Measurements from ENCODE around the gene FRK.

DNA sequence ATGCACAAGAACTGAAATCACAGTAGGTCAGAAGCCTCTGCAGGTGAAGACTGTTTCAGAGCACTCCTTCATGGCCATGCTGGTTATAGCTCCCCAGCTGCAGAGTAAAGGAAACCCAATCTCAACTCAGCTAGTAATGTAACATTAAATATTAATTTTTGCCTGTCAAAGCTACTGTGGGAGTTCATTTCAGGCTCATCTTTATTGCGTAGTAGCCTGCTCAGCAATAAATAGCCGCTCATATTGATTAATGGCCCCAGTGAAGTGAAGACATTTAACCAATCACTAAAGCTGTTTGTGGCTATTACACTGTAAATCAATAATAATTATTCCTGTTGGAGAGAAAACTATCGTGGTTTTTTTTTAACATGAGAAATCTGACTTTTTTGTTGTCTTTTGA lies 101.7 kb downstream of the FRK start:
- TF ChIP-seq EP300 (IDR thresholded peaks at IDR 0.05) (no peak), POLR2A (IDR thresholded peaks at IDR 0.05) (no peak)
- TF ChIP-seq, protein P1, sequence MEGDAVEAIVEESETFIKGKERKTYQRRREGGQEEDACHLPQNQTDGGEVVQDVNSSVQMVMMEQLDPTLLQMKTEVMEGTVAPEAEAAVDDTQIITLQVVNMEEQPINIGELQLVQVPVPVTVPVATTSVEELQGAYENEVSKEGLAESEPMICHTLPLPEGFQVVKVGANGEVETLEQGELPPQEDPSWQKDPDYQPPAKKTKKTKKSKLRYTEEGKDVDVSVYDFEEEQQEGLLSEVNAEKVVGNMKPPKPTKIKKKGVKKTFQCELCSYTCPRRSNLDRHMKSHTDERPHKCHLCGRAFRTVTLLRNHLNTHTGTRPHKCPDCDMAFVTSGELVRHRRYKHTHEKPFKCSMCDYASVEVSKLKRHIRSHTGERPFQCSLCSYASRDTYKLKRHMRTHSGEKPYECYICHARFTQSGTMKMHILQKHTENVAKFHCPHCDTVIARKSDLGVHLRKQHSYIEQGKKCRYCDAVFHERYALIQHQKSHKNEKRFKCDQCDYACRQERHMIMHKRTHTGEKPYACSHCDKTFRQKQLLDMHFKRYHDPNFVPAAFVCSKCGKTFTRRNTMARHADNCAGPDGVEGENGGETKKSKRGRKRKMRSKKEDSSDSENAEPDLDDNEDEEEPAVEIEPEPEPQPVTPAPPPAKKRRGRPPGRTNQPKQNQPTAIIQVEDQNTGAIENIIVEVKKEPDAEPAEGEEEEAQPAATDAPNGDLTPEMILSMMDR (IDR thresholded peaks at IDR 0.05): no peak
